Measurements from ENCODE around the gene GNAQ.
A peak's percentile ranks its signal among the peaks of the same experiment; 100 is the strongest.

The GNAQ gene

GRCh38 chr9:78032730-78033457 lies 1.3 kb upstream of the GNAQ start:
- Histone ChIP-seq H3K27me3 (ENCODE audit: control insufficient read depth in 5 of 5, insufficient read depth in 4 of 5, low read length in 5 of 5) (no peaks in the 10 kb centered on the region), H3K4me1 (ENCODE audit: control insufficient read depth in 5 of 5, insufficient read depth in 5 of 5, low read length in 5 of 5) (peaks cover 3 to 46% (median 31%) of the 10 kb centered on the region in 5 donors), H3K36me3 (ENCODE audit: control insufficient read depth in 5 of 5, insufficient read depth in 5 of 5, low read length in 5 of 5) (no peaks in the 10 kb centered on the region), H3K27ac (ENCODE audit: low read depth, low read length) (peak overlapping the region; percentile 93), H3K9ac (ENCODE audit: low read length in 5 of 5) (peak overlapping the region; percentile 87 to 94 (median 89)), H3K4me3 (ENCODE audit: low read depth in 1 of 5, low read length in 5 of 5) (peak overlapping the region; percentile 87 to 93 (median 89)), H3K9me3 (ENCODE audit: control insufficient read depth in 5 of 5, low read length in 5 of 5) (no peaks in the 10 kb centered on the region)

GRCh38 chr9:78031893-78032729 lies 500 bp upstream of the GNAQ start:
- Histone ChIP-seq H3K27me3 (ENCODE audit: control insufficient read depth in 5 of 5, insufficient read depth in 4 of 5, low read length in 5 of 5) (no peaks in the 10 kb centered on the region), H3K9ac (ENCODE audit: low read length in 5 of 5) (peak overlapping the region; percentile 87 to 94 (median 89)), H3K9me3 (ENCODE audit: control insufficient read depth in 5 of 5, low read length in 5 of 5) (no peaks in the 10 kb centered on the region), H3K4me1 (ENCODE audit: control insufficient read depth in 5 of 5, insufficient read depth in 5 of 5, low read length in 5 of 5) (peaks cover 3 to 49% (median 36%) of the 10 kb centered on the region in 5 donors), H3K4me3 (ENCODE audit: low read depth in 1 of 5, low read length in 5 of 5) (peak overlapping the region; percentile 87 to 93 (median 89)), H3K36me3 (ENCODE audit: control insufficient read depth in 5 of 5, insufficient read depth in 5 of 5, low read length in 5 of 5) (no peaks in the 10 kb centered on the region), H3K27ac (ENCODE audit: low read depth, low read length) (peak overlapping the region; percentile 93)

DNA sequence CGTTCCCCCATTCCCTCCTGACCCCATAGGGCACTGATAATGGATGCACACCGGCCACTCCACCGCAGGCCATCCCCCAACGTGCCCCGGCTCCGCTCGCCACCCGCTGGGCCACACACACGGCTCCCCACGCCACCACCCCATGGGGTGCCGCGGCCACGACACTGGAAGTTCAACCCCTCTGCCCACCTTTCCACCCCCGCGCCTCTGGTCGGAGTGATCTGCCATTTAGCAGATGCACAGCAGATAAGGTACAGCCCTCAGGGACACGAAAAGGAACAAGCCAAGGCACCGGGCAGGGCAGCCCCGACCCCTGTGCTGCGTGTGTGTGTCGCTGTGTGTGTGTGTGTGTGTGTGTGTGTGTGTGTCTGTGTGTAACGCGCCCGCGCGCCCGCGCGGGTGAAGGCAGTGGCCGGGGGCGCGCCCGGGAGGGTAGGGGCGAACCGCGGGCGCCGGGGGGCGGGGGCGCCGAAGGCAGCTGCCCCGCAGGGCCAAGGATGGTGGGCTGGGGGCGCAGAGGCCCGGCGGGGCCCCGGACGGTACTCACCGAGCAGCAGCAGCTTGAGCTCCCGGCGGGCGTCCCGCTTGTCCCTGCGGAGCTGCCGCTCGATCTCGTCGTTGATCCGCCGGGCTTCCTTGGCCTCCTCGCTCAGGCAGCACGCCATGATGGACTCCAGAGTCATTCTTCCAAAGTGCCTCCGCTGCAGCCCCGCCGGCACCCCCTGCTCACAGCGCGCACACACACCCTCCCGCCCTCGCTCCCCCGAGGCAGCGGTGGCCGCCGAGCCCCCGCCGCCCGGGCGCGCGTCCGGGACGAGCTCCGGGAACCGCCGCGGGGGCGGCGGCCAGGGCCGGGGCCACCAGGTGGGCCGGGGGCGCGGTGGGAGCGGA lies 813 bp downstream of the GNAQ start:
- H3K27ac ChIP-seq (ENCODE audit: low read depth, low read length), result peak overlapping the region; percentile 91
- peaks cover 3 to 61% (median 45%) of the 10 kb centered on the region in 5 donors for H3K4me1 ChIP-seq (ENCODE audit: control insufficient read depth in 5 of 5, insufficient read depth in 5 of 5, low read length in 5 of 5)
- H3K36me3 ChIP-seq (ENCODE audit: control insufficient read depth in 5 of 5, insufficient read depth in 5 of 5, low read length in 5 of 5), result no peaks in the 10 kb centered on the region
- peak overlapping the region; percentile 73 to 90 (median 77) for H3K9ac ChIP-seq (ENCODE audit: low read length in 5 of 5)
- no peaks in the 10 kb centered on the region for H3K9me3 ChIP-seq (ENCODE audit: control insufficient read depth in 5 of 5, low read length in 5 of 5)
- no peaks in the 10 kb centered on the region for H3K27me3 ChIP-seq (ENCODE audit: control insufficient read depth in 5 of 5, insufficient read depth in 4 of 5, low read length in 5 of 5)
- H3K4me3 ChIP-seq (ENCODE audit: low read depth in 1 of 5, low read length in 5 of 5), result peak overlapping the region; percentile 83 to 99 (median 93)

GRCh38 chr9:78030296-78030552 lies 1.4 kb downstream of the GNAQ start:
- peak overlapping the region; percentile 91 for H3K27ac ChIP-seq (ENCODE audit: low read depth, low read length)
- no peaks in the 10 kb centered on the region for H3K36me3 ChIP-seq (ENCODE audit: control insufficient read depth in 5 of 5, insufficient read depth in 5 of 5, low read length in 5 of 5)
- peak overlapping the region; percentile 83 to 99 (median 93) for H3K4me3 ChIP-seq (ENCODE audit: low read depth in 1 of 5, low read length in 5 of 5)
- peak overlapping the region; percentile 73 to 90 (median 77) for H3K9ac ChIP-seq (ENCODE audit: low read length in 5 of 5)
- H3K9me3 ChIP-seq (ENCODE audit: control insufficient read depth in 5 of 5, low read length in 5 of 5), result no peaks in the 10 kb centered on the region
- H3K27me3 ChIP-seq (ENCODE audit: control insufficient read depth in 5 of 5, insufficient read depth in 4 of 5, low read length in 5 of 5), result no peaks in the 10 kb centered on the region
- H3K4me1 ChIP-seq (ENCODE audit: control insufficient read depth in 5 of 5, insufficient read depth in 5 of 5, low read length in 5 of 5), result peaks cover 3 to 65% (median 50%) of the 10 kb centered on the region in 5 donors

DNA sequence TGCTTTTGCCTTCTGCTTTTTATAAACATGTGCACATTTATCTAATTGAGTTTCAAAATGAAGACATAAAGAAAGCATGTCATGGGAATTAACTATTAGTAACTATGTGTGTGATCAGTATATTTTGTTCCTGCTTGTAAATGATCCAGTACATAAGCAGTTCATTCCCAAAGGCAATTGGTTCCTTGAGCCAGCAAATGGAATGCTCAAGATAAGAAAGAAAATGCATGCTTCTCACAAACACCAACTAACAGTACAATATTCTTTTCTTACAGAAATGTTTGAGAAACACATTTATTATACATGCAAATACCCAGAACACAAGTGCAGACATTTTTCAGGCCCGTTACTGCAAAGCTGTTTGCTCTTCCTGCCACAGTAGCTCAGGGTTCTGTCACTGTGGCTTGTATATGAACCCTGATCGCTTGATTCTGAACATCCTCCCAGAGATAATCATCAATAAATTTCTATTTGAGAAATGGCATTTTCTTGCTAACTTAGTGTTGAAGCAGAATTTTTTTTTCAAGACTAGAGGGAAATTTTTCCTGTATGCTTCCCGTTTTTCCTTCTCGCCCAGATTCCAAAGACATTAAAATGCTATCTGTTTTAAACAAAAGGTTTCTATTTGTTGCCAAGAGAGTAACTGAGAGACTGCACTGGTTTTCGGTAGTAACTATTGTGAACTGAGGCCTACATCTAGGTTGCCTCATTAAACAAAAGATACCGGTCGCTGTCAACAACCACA lies 1.9 kb downstream of the GNAQ start:
- peak overlapping the region; percentile 91 for H3K27ac ChIP-seq (ENCODE audit: low read depth, low read length)

DNA sequence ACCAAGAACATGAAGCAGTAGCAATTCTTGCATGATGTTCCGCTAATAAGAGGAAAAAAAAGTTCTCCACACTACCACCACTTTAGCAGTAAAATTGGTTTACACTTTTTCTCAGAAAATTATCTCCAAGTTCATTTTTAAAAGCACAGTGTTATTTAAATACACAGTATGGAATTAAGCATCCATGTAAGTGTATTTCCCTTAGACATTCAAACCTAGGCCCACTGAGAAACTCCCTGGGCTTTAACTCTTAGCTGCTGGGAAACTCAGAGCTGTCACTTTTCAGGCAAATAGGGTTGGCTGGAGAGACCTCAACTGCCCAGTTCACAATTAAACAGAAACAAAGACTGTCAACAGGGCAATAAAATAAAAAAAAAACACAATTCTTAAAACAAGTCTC lies 2.7 kb downstream of the GNAQ start:
- Histone ChIP-seq H3K4me3 (ENCODE audit: low read depth in 1 of 5, low read length in 5 of 5) (peak overlapping the region; percentile 26 to 97 (median 90)), H3K27me3 (ENCODE audit: control insufficient read depth in 5 of 5, insufficient read depth in 4 of 5, low read length in 5 of 5) (no peaks in the 10 kb centered on the region), H3K36me3 (ENCODE audit: control insufficient read depth in 5 of 5, insufficient read depth in 5 of 5, low read length in 5 of 5) (no peaks in the 10 kb centered on the region), H3K9ac (ENCODE audit: low read length in 5 of 5) (peak overlapping the region; percentile 7 to 84 (median 75)), H3K27ac (ENCODE audit: low read depth, low read length) (peak overlapping the region; percentile 91), H3K4me1 (ENCODE audit: control insufficient read depth in 5 of 5, insufficient read depth in 5 of 5, low read length in 5 of 5) (peaks cover 3 to 56% (median 48%) of the 10 kb centered on the region in 5 donors), H3K9me3 (ENCODE audit: control insufficient read depth in 5 of 5, low read length in 5 of 5) (no peaks in the 10 kb centered on the region)

More for the DNA sequence above, 1.9 kb downstream of the GNAQ start:
- Histone ChIP-seq H3K4me3 (ENCODE audit: low read depth in 1 of 5, low read length in 5 of 5) (peak overlapping the region; percentile 83 to 99 (median 93)), H3K36me3 (ENCODE audit: control insufficient read depth in 5 of 5, insufficient read depth in 5 of 5, low read length in 5 of 5) (no peaks in the 10 kb centered on the region), H3K27me3 (ENCODE audit: control insufficient read depth in 5 of 5, insufficient read depth in 4 of 5, low read length in 5 of 5) (no peaks in the 10 kb centered on the region), H3K9ac (ENCODE audit: low read length in 5 of 5) (peak overlapping the region; percentile 73 to 90 (median 77)), H3K4me1 (ENCODE audit: control insufficient read depth in 5 of 5, insufficient read depth in 5 of 5, low read length in 5 of 5) (peaks cover 3 to 61% (median 48%) of the 10 kb centered on the region in 5 donors), H3K9me3 (ENCODE audit: control insufficient read depth in 5 of 5, low read length in 5 of 5) (no peaks in the 10 kb centered on the region)

- Histone ChIP-seq H3K9me3 (ENCODE audit: control insufficient read depth in 5 of 5, low read length in 5 of 5) (no peaks in the 10 kb centered on the region), H3K4me3 (ENCODE audit: low read depth in 1 of 5, low read length in 5 of 5) (no peak overlapping the region), H3K27ac (ENCODE audit: low read depth, low read length) (no peak overlapping the region), H3K4me1 (ENCODE audit: control insufficient read depth in 5 of 5, insufficient read depth in 5 of 5, low read length in 5 of 5) (peaks cover 3 to 59% (median 56%) of the 10 kb centered on the region in 5 donors), H3K36me3 (ENCODE audit: control insufficient read depth in 5 of 5, insufficient read depth in 5 of 5, low read length in 5 of 5) (no peaks in the 10 kb centered on the region), H3K27me3 (ENCODE audit: control insufficient read depth in 5 of 5, insufficient read depth in 4 of 5, low read length in 5 of 5) (no peaks in the 10 kb centered on the region), H3K9ac (ENCODE audit: low read length in 5 of 5) (no peak overlapping the region)
These were observed 4.7 kb downstream of the GNAQ start for GRCh38 chr9:78026947-78027346.

DNA sequence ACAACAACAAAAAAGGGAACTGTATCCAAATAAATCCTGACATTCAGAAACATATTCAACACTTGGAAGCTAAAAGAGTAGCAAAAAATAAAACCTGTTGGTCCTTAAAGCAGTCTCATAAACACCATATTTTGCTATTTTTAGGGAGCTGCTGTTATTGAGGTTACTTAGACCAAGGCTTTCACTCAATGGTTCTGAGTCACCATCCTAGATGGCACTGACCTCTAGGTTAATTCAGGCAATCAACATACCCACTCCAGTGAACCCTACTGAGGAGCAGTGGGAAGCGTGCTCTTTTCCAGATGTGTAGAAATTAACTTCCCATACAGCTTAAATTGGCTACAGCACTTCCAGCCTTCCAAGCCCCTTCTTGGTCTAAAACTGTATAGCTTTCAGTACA lies 5.2 kb downstream of the GNAQ start:
- peak overlapping the region; percentile 19 for H3K27ac ChIP-seq (ENCODE audit: low read depth, low read length)
- peak overlapping the region in 1 of 5 donors; percentile 8 for H3K4me3 ChIP-seq (ENCODE audit: low read depth in 1 of 5, low read length in 5 of 5)
- peaks cover 3 to 65% (median 61%) of the 10 kb centered on the region in 5 donors for H3K4me1 ChIP-seq (ENCODE audit: control insufficient read depth in 5 of 5, insufficient read depth in 5 of 5, low read length in 5 of 5)
- H3K9ac ChIP-seq (ENCODE audit: low read length in 5 of 5), result no peak overlapping the region
- H3K36me3 ChIP-seq (ENCODE audit: control insufficient read depth in 5 of 5, insufficient read depth in 5 of 5, low read length in 5 of 5), result no peaks in the 10 kb centered on the region
- no peaks in the 10 kb centered on the region for H3K9me3 ChIP-seq (ENCODE audit: control insufficient read depth in 5 of 5, low read length in 5 of 5)
- no peaks in the 10 kb centered on the region for H3K27me3 ChIP-seq (ENCODE audit: control insufficient read depth in 5 of 5, insufficient read depth in 4 of 5, low read length in 5 of 5)

DNA sequence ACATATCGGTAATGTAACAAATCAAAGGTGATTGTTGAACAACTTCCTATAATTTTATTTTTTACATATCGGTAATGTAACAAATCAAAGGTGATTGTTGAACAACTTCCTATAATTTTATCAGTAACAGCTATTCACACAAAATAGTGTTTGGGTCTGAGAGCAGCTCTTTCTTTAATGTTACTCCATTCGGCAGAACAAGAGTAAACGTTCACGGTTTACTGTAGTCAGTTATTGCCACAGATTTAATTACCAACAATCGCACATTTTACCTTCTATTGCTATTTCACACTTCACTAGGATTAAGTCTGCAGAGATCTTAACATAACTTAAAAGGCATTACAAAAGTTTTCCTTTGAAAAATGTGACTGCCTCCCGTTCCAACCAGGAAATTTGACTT lies 6.4 kb downstream of the GNAQ start:
- Histone ChIP-seq H3K9me3 (ENCODE audit: control insufficient read depth in 5 of 5, low read length in 5 of 5) (no peaks in the 10 kb centered on the region), H3K27me3 (ENCODE audit: control insufficient read depth in 5 of 5, insufficient read depth in 4 of 5, low read length in 5 of 5) (no peaks in the 10 kb centered on the region), H3K9ac (ENCODE audit: low read length in 5 of 5) (no peak overlapping the region), H3K4me3 (ENCODE audit: low read depth in 1 of 5, low read length in 5 of 5) (no peak overlapping the region), H3K27ac (ENCODE audit: low read depth, low read length) (no peak overlapping the region), H3K36me3 (ENCODE audit: control insufficient read depth in 5 of 5, insufficient read depth in 5 of 5, low read length in 5 of 5) (no peaks in the 10 kb centered on the region), H3K4me1 (ENCODE audit: control insufficient read depth in 5 of 5, insufficient read depth in 5 of 5, low read length in 5 of 5) (peaks cover 6 to 71% (median 68%) of the 10 kb centered on the region in 5 donors)
